ENCODE measurements around the gene ADIG.

Gene ADIG

GRCh38 chr20:38635721-38636288, 54.8 kb downstream of the ADIG start:
- no peak for DNase-seq
